ENCODE measurements around the gene PANX1.

GRCh38 chr11:94100253-94100652, 28.4 kb upstream of the PANX1 start:
- TF ChIP-seq POLR2AphosphoS5 (IDR thresholded peaks at IDR 0.05) (no peak), EP300 (IDR thresholded peaks at IDR 0.05) (no peak)
